GM21723 (cell line): ENCODE results near the gene C16orf74.

Experiments used
- ATAC-seq: cut with Tn5 transposase; IDR thresholded peaks from one replicate; pipeline ENCODE4 v1.9.1; 2021; ENCODE audit warnings: mild to moderate bottlenecking, moderate library complexity; ENCODE audit not compliant: unreplicated experiment

The C16orf74 gene

DNA sequence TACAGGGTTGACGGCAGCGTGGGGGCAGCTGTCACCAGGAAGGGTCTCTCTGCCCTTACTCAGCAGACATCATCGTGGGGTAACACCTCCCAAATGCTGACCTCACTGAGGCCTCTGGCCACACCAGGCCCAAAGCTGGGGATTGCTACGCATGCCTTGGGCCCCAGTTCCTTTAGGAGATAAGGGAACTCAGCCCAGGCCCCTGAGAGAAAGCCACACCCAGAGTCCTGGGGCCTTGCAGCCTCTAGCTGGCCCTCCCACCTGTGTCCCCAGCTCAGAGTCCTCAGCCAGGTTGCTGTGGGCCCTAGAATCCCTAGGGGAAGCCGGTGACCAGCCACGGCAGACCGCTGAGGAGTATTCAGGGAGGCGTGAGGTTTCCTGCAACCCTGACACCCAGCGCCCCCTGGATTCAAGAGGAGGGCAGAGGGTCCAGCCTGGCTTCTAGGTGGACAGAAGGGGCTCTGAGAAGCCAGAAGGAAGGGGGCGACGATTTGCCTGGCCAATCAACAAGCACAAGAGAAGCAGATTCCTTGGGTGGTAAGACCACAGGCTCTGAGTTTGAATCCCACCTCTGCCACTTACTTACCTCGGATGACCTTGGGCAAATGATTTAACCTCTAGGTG is 51.8 kb downstream of the C16orf74 start:
- no peak for ATAC-seq

DNA sequence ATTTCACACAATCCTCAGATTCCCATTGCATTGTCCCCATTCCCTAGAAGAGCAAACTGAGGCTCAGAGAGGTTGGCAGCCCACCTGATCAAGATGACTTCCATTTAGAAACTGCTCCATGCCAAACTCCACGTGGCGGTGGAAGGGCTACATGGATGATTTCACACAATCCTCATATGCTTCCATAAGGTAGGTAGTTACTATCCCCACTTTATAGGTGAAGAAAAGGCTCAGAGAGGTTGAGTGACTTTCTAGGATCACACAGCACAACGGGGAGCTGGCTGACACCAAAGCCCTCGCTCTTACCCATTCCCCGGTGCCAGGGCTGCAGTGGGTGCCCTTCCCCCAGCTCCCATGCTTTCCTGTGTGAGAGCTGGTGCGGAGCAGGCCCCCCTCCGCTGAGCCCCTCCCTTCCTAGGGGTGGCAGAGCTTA is 52.4 kb downstream of the C16orf74 start:
- ATAC-seq, result no peak

DNA sequence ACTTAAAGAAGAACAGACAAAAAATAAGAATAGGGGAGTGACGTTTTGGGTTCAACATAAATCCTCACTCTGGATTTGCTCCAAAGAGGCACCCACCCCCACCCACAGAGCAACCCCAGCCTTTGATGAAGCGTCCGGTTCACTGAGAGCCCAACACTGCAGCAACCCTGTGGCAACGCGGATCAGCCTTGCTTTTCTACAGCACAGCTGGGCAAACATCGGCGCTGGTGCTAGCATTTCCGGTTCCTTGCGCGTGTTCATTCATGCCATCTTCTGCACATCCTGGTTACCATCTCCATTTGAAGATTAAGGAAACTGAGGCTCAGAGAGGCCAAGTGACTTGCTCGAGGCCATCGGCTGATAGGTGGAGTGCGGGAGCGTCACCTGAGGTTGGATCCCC is 53.5 kb downstream of the C16orf74 start:
- ATAC-seq, result no peak

DNA sequence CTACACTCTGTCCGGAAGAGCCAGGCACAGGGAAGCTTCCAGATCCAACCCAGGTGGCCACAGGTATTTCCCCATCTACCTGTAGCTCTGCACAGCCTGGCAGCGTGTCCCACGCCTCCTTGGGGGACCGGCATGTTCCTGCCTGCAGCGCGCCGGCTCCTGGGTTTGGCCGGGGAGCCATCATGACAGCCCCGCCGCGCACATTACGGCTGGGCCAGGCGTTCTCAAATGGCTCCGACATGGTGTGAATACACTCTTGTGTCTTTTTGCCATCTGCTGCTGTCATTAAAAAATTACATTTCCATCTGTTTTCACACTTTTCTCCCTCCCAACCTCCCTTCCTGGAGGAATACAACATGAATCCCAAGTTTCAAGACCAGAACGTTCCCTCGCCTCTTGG is 54.1 kb downstream of the C16orf74 start:
- no peak for ATAC-seq

DNA sequence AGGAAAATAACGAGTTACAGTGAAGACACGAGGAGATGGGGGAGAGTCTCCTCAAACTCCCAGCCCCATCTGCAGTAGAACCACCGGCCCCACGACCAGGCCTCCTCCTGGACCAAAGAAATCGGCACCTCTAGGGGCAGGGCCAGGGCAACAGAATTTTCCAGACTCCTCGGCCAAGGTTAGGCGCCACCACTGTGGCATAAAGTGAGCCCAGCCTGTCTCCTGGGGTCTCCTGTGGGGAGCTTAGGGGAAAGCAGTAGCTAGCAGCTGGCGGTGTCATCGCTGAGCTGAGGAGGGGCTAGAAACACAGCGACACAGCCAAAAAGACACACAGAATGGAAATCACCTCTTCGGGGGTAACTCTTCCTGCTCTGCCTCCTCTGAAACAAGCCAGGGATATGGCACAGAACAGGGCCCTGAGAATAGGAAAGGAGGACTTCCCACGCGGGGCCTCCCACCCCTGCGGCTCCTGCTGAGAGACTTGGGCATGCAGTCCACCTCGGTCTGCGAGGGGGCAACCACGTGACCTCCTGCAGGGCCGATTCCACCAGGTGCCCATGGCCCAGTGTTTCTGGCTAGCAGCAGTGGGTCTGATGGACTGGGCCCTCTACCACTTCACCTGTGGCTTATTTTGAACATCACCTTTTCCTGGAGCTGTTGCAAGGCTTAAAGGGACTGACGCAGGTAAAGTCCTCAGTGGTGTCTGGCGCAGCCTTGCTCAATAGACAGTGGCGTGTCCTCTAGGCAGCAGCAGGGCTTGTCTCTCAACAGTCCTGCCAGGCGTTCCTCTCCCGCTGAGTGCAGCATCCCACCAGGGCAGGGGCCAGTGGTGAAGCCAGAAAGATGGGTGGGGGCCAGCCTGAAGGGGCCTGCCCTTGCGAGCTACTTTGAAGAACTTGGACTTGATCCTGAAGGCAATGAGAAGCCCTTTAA is 55.4 kb downstream of the C16orf74 start:
- no peak for ATAC-seq

DNA sequence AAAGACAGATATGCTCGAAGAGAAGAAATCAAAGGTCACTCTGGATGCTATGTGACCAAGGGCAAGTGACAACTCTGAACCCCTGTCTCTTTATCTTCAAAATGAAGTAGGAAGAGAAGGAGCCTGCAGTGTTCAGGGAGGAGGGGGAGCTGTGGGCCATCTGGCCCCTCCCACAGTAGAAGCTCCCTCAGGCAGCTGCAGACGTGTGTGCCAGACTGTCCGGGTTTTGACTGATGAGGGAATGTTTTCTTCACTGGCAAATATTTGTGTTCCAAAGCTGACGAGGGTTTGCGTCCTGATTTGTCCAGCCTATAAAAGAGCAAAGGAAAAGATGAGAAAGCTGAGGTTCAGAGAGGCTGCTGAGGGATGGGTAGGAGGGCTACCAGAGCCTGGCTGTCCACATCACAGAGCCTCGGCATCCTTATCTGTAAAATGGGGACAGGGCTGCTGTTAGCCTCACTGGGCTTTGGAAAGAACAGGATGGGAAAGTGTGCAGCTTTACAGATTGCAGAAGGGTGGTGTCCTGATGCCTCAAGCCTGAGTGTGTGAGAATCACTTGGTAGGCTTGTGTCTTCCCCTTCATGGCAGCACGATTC is 60.3 kb downstream of the C16orf74 start:
- ATAC-seq, result no peak

DNA sequence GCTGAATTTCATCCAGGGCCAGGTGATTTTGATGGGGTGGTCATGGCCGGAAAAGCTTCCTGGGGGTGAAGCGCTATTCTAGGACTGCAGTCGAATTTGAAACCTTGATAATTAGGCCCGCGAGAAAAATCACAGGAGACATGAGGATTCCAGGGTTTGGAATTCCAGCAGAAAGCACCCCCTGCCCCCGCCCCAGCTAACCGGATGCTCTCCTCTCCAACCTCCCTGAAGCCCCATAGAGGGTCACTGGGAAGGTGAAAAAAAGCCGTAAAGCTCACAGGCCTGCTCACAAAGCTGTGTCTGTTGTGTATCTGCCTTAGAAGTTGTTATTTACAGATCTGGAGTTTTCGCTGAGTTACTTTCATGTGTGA is 61.0 kb downstream of the C16orf74 start:
- ATAC-seq, result no peak

DNA sequence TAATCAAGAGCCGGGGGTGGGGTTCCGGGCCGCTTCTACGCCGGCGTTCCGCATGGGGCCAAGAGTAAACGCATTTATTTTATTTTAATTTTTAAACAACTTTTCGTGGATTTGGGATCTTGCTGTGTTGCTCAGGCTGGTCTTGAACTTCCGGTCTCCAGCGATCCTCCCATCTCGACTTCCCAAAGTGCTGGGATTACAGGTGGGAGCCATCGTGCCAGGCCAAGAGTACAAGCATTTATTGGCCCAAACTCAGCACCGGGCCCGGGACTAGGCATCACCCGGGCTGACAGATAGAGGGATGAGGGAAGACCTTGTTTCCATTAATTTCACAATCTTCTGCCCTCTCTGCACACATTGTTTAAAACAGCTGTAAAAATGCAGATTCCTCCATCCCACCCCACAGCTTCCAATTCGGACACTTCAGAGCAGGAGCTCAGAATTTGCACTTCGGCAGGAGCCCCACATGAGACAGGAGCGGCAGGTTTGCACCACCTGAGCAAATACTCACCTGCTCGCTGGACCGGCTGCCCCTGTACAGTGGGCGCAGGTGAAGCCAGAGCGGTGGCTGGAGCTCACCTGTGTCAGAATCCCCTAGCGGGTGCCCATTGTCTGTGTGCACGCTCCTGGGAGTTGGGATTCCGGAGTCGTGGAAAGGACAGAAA is 61.5 kb downstream of the C16orf74 start:
- ATAC-seq, result no peak

DNA sequence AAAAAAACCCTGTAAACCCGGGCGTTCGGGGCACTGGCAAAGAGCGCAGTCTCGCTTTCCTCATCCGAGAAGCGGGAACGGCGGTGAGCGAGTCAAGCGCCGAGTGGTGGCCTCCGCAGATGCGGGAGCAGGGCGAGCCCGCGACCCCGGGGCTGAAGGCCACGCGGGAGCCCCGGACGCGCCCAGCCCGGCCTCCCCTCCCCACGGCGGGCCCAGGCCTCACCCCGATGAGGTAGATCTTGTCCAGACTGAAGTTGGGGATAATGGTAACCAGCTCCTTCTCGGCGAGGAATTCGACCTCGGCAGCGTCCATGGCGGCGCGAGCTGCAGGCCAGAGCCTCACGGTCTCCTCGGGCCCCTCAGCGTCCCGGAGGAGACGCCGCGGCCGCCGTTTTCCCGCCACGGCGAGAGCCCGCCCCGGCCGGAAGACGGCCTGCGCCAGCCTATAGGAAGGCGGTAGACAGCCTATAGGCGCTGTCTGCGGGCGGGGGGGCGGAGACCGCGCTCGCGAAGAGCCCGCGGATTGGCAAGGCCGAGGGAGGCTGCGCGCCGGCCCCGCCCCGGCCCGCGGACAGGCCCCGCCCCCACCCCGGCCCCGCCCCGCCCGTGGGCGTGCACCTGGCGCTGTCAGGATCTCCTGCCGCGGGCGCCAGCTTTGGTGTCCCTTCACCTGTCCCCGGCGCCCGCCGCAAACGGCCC is 62.2 kb downstream of the C16orf74 start, which contains the start of gene GINS2:
TSS of gene GINS2 (minus strand) at position 369 of the 699 bp plus-strand sequence. CDS start at position 313, 56 bp downstream.
- peak; percentile 87 for ATAC-seq

DNA sequence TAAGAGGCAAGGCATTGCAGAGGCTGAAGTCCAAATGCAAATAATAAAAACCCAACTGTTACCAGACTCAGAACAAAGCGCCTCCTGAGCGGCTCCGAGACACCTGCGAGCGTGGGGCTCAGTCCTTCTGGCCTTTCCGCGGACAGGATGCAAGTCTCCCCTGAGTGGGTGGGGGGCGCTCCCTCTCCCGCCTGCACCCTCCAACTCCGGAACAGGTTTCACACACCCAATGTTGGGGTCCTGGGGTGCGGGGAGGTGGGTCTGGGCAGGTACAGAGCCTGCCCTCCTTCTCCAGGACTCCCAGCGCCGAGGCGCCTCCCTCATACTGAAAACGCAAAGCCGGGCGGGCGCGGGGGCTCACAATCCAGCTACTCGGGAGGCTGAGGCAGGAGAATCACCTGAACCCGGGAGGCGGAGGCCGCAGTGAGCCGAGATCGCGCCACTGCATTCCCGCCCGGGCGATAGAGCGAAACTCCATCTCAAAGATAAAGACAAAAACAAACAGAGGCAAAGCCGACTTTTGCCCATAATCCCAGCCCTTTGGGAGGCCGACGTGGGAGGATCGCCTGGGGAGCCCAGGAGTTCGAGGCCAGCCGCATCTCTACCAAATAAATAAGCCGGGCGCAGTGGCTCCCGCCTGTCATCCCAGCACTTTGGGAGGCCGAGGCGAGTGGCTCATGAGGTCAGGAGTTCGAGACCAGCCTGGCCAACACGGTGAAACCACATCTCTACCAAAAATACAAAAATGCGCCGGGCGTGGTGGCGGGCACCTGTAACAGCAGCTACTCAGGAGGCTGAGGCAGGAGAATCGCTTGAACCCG is 63.0 kb downstream of the C16orf74 start:
- no peak for ATAC-seq

DNA sequence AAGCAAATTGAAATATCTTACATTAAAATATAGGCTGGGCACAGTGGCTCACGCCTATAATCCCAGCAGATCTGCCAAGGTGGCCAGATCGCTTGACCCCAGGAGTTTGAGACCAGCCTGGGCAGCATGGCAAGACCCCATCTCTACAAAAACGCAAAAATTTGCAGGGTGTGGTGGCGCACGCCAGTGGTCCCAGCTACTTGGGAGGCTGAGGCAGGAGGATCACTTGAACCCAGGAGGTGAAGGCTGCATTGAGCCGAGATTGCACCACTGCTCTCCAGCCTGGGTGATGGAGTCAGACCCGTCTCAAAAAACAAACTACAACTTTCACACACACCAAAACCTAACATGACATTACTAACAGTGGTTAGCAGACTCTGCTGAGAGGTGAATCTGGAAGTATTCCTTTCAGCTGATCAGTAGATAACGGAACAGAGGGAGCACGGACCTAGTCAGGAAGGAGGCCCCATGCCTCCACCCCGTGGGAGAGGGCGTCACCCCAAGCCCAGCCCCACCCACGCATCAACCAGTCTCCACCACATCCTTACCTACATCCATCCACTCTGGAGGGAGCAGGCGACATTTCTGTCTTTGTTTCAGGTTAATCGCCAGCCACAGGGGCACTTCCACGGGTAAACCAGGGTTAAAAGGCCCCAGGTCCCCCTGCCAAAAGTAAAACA is 63.8 kb downstream of the C16orf74 start:
- no peak for ATAC-seq

DNA sequence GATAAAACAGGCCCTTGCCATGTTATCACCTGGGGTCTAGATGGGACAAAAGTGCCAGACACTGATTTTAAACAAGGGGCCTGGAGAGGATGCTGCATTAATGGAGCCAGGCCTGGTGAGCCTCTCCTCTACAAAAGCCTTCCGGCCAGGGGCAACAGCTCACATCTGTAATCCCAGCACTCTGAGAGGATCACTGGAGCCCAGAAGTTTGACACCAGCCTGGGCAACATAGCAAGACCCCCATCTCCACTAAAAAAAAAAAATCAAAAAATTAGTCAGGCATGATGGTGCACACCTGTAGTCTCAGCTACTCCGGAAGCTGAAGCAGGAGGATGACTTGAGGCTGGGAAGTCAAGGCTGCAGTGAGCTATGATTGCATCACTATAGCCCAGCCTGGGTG is 65.6 kb downstream of the C16orf74 start:
- no peak for ATAC-seq

DNA sequence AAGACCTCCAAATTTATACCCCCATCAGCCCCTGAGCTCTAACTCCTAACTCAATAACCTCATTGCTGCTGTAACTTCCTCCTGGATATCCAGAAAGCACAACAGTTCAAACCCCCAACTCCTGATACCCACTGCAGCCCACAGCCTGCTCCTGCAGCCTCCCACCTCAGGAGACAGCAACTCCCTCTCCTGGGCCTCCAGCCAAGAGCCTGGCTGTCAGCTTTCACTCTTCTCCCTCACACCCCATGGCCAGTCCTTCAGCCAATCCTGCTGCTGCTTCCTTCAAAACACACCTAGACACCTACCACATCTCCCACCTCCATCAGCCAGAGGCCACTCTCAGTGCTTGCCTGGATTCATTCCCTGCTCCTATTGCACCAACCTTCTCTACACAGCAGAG is 67.5 kb downstream of the C16orf74 start:
- no peak for ATAC-seq

DNA sequence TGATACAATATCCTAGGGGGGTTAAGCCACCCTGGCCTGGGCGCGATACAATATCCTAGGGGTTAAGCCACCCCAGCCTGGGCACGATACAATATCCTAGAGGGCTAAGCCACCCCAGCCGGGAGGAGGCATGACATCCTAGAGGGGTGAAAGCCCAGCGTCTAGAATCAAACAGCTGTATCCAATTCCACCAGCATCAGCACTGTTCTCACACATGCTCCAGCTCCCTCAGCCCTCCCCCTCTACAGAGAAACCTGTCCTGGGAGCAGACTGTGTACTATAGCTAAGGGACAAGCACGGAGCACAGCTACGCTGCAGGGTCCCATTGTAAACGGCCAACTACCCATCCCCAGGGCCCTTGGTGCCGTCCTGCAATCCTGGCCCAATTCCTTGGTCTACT is 68.4 kb downstream of the C16orf74 start:
- ATAC-seq, result no peak

DNA sequence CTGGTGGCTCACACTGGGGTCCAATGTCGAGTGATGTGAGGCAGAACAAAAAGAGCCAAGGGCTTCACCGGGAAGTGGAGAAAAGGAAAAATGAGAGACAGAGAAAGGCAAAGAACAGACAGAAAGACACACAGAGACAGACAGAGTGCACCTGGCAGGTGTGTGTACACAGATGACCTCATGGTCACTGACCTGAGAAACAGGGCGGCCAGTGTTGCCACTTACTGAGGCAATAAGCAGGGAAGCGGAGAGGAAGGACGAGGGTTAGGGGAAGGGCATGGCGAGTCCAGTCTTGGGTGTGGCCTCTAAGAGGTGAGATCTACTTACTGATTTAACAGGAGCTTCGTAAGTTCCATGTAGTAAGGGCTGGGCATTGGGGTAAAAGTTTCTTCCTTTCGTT is 69.6 kb downstream of the C16orf74 start:
- ATAC-seq, result no peak

DNA sequence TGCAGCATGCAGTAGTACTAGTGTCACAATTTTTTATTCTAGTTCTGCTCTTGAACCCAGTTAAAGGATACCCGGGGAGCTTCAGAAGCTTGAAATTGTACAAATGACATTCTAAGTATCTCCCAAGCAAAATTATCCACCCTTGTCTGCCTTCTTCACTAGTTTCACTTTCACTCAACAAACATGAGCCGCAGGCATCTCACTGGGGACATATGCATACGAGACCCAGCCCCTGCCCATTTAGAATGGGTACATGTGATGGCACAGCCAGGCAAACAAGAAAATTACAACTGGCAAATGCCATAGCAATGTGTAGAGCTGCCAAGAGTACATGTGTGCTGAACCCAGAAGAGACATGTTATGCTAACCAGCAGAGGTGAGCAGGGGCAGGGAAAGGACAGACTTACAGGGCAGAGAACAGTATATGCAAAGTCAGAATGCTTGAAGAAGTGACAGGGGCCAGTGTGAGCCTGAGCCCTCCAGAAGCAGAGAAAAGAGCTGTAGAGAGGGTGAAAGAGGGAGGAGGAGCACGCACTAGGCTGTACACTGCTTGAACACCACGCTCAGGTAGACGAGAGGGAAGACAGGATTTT is 70.4 kb downstream of the C16orf74 start:
- ATAC-seq, result no peak

DNA sequence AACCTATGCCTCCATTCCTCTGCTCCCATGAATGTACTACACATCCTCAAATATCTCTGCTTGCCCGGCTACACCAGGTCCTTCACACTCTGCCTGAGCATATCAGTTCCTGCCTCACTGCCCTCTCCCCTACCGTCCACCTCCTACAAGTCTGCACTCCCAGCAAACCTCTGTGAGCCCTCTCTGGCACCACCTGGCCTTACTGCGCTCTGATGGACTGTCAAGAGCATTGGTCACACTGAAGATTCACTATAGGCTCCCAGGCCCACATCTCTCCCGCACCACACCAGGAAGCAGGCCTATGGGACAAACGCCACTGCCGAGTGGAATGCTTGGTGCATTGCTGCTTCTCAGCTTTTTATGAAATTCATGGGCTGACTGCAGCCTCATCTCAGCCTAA is 71.0 kb downstream of the C16orf74 start:
- ATAC-seq, result no peak

DNA sequence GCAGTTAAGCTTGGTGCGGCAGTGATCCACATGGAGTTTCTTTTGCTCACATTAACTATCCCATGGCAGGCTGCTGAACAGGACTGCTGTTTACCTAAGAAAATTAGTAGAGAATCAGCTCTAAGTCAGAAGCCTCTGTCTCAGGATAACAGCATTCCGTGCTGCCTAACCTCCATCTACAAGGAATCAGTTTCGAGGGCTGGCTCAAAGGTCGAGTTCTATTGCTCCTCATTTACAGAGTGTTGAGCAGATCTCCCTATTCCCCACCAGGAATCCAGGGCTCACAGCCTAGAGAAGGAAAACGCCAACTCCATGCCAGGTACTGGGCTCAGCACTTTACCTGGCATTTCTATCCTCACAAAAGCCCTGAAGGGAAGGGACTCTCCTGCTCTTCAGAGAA is 72.1 kb downstream of the C16orf74 start:
- no peak for ATAC-seq

DNA sequence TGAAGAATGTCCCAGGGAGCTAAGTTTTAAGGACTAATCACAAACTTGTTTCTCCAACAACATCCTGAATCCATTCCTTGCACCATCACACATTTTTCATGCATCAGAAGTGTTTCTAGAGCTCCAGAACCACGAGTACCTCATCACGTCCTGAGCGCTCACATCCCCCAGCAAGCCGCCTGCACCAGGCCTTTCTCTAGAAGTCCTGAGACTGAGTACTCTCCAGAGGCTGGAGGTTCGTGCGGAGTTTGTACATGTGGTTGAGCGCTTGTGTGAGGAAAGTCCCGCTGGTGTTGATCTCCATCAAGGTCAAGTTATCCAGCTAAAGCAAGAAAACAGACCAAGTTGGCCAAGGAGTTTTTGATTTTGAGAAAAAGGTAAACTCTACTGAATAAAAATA is 72.9 kb downstream of the C16orf74 start:
- no peak for ATAC-seq
